Suprapubic skin (tissue), 4 donors: ENCODE measurements around the gene RB1. TPM values are rescaled to one million over a fixed set of nuclear protein-coding genes. Genes with fewer than 3 reads are reported as not detected.

Experiments
- DNase-seq, 2 donors: peaks; one replicate each; pipeline ENCODE4 v3.0.0-alpha.2; 2019; ENCODE audit warnings: low spot score in 2 of 2
- H3K27ac ChIP-seq: fragments of 200-600 bp; sonication (generic); one replicate; pipeline ENCODE4 v1.5.1; 2019
- H3K27me3 ChIP-seq: fragments of 200-600 bp; sonication (generic); one replicate; pipeline ENCODE4 v1.5.1; 2019
- H3K36me3 ChIP-seq: fragments of 200-600 bp; sonication (generic); one replicate; pipeline ENCODE4 v1.5.1; 2019
- H3K4me1 ChIP-seq: fragments of 200-600 bp; sonication (generic); one replicate; pipeline ENCODE4 v1.5.1; 2019
- H3K4me3 ChIP-seq: fragments of 200-600 bp; sonication (generic); one replicate; pipeline ENCODE4 v1.5.1; 2019; ENCODE audit warnings: mild to moderate bottlenecking
- H3K9me3 ChIP-seq: fragments of 200-600 bp; sonication (generic); one replicate; pipeline ENCODE4 v1.5.1; 2019
- CTCF ChIP-seq, 2 donors: fragments of 200-600 bp in 1 of 2; fragments of 450-650 bp in 1 of 2; sonication (generic) in 1 of 2; IDR thresholded peaks; one replicate each; pipeline ENCODE4 v1.5.1; 2016 to 2019; ENCODE audit warnings: antibody characterized with exemption in 2 of 2, mild to moderate bottlenecking in 1 of 2, moderate library complexity in 1 of 2
- EP300 ChIP-seq: sonication (generic); formaldehyde crosslinking; IDR thresholded peaks from one replicate; pipeline ENCODE4 v1.6.1; 2017; ENCODE audit warnings: antibody characterized with exemption
- POLR2A ChIP-seq, 2 donors: fragments of 450-650 bp; IDR thresholded peaks; one replicate each; pipeline ENCODE4 v1.6.1; 2017; ENCODE audit warnings: antibody characterized with exemption in 2 of 2, mild to moderate bottlenecking in 2 of 2, moderate library complexity in 2 of 2
- POLR2AphosphoS5 ChIP-seq, 3 donors: sonication (generic); formaldehyde crosslinking; IDR thresholded peaks; one replicate each; pipeline ENCODE4 v1.6.1; 2017; ENCODE audit warnings: antibody characterized with exemption in 3 of 3
- WGBS: methylation state at CpG from one replicate; pipeline ENCODE4 v1.1.5; 2018; 5-methylcytosine and 5-hydroxymethylcytosine counted together
- total RNA-seq, 4 donors: library from RNA; depleted of rRNA; stranded (reverse); fragments of >200 nt; gene quantifications; one replicate each; pipeline ENCODE4 v1.1.0, GENCODE V29; 2016

Gene RB1
- total RNA-seq, 4 donors from 2014 or later, result 18.0 to 31.5 (median 20.7) TPM

- Histone ChIP-seq H3K4me1 (no peaks in the 10 kb centered on the region), H3K36me3 (peaks cover 11% of the 10 kb centered on the region), H3K4me3 (no peak overlapping the region), H3K27ac (no peak overlapping the region), H3K9me3 (no peaks in the 10 kb centered on the region), H3K27me3 (no peaks in the 10 kb centered on the region)
- 97% methylated on average over 2 of the region's 2 CpGs for WGBS
- DNase-seq, result no peak
- TF ChIP-seq POLR2A (IDR thresholded peaks at IDR 0.05) (no peak), EP300 (no peak), CTCF (IDR thresholded peaks at IDR 0.05) (no peak), POLR2AphosphoS5 (IDR thresholded peaks at IDR 0.05) (no peak)
These were observed 171.7 kb downstream of the RB1 start for GRCh38 chr13:48475230-48475629.

- no peaks in the 10 kb centered on the region for H3K9me3 ChIP-seq
- DNase-seq, result no peak
- H3K27ac ChIP-seq, result no peak overlapping the region
- peaks cover 11% of the 10 kb centered on the region for H3K36me3 ChIP-seq
- H3K4me1 ChIP-seq, result no peaks in the 10 kb centered on the region
- H3K4me3 ChIP-seq, result no peak overlapping the region
- no peaks in the 10 kb centered on the region for H3K27me3 ChIP-seq
- TF ChIP-seq EP300 (no peak), CTCF (IDR thresholded peaks at IDR 0.05) (no peak), POLR2AphosphoS5 (IDR thresholded peaks at IDR 0.05) (no peak), POLR2A (IDR thresholded peaks at IDR 0.05) (no peak)
These were observed 172.7 kb downstream of the RB1 start for GRCh38 chr13:48476215-48476614.

- no peak for DNase-seq
- Histone ChIP-seq H3K36me3 (peaks cover 11% of the 10 kb centered on the region), H3K4me3 (no peak overlapping the region), H3K27ac (no peak overlapping the region), H3K27me3 (no peaks in the 10 kb centered on the region), H3K9me3 (no peaks in the 10 kb centered on the region), H3K4me1 (no peaks in the 10 kb centered on the region)
- TF ChIP-seq CTCF (IDR thresholded peaks at IDR 0.05) (no peak), POLR2AphosphoS5 (IDR thresholded peaks at IDR 0.05) (no peak), POLR2A (IDR thresholded peaks at IDR 0.05) (no peak), EP300 (no peak)
- WGBS, result 51% methylated on average over 4 of the region's 4 CpGs
These were observed 173.1 kb downstream of the RB1 start for GRCh38 chr13:48476686-48477085.

- Histone ChIP-seq H3K9me3 (no peaks in the 10 kb centered on the region), H3K27me3 (no peaks in the 10 kb centered on the region), H3K27ac (no peak overlapping the region), H3K4me1 (no peaks in the 10 kb centered on the region), H3K4me3 (no peak overlapping the region), H3K36me3 (peaks cover 11% of the 10 kb centered on the region)
- DNase-seq, result no peak
- 85% methylated on average over 2 of the region's 2 CpGs for WGBS
- TF ChIP-seq POLR2A (IDR thresholded peaks at IDR 0.05), result no peak
- no peak for TF ChIP-seq POLR2AphosphoS5 (IDR thresholded peaks at IDR 0.05)
- no peak for TF ChIP-seq EP300
- TF ChIP-seq CTCF (IDR thresholded peaks at IDR 0.05), result no peak
These were observed 173.8 kb downstream of the RB1 start for GRCh38 chr13:48477191-48477855.

GRCh38 chr13:48478391-48478790, 174.8 kb downstream of the RB1 start:
- TF ChIP-seq EP300 (no peak), POLR2A (IDR thresholded peaks at IDR 0.05) (no peak)
- Histone ChIP-seq H3K27ac (no peak overlapping the region), H3K27me3 (no peaks in the 10 kb centered on the region), H3K36me3 (peaks cover 11% of the 10 kb centered on the region), H3K9me3 (no peaks in the 10 kb centered on the region), H3K4me1 (no peaks in the 10 kb centered on the region), H3K4me3 (no peak overlapping the region)
- 69% methylated on average over 1 of the region's 1 CpG for WGBS
- no peak for DNase-seq

- H3K27me3 ChIP-seq, result no peaks in the 10 kb centered on the region
These were observed 180.0 kb downstream of the RB1 start for GRCh38 chr13:48483575-48483974.

More at GRCh38 chr13:48483575-48483974, 180.0 kb downstream of the RB1 start:
- Histone ChIP-seq H3K27ac (no peak overlapping the region), H3K9me3 (no peaks in the 10 kb centered on the region), H3K4me1 (peaks cover 5% of the 10 kb centered on the region), H3K4me3 (no peak overlapping the region), H3K36me3 (peaks cover 6% of the 10 kb centered on the region)
- TF ChIP-seq CTCF (IDR thresholded peaks at IDR 0.05) (no peak), POLR2A (IDR thresholded peaks at IDR 0.05) (no peak), POLR2AphosphoS5 (IDR thresholded peaks at IDR 0.05) (no peak)
- WGBS, result 83% methylated on average over 3 of the region's 3 CpGs
- DNase-seq, result no peak
